HEK293 (cell line): ENCODE results near the gene DBN1.

ENCODE experiments used
- EGR2 ChIP-seq: fragments of 450-650 bp; formaldehyde crosslinking; IDR thresholded peaks from 2 replicates; pipeline ENCODE4 v1.5.1; 2016; ENCODE audit warnings: low read depth, missing biosample characterization, missing genetic modification characterization
- FEZF1 ChIP-seq: fragments of 450-650 bp; formaldehyde crosslinking; IDR thresholded peaks from 2 replicates; pipeline ENCODE4 v1.5.1; 2016; ENCODE audit warnings: missing biosample characterization, missing genetic modification characterization
- IKZF3 ChIP-seq: fragments of 450-650 bp; IDR thresholded peaks from 2 replicates; pipeline ENCODE4 v1.5.0; 2018; ENCODE audit warnings: missing biosample characterization, mild to moderate bottlenecking, missing genetic modification characterization, moderate library complexity
- MYNN ChIP-seq: fragments of 450-650 bp; formaldehyde crosslinking; IDR thresholded peaks from 2 replicates; pipeline ENCODE4 v1.5.1; 2016; ENCODE audit warnings: missing biosample characterization, missing genetic modification characterization, borderline replicate concordance
- OSR2 ChIP-seq: fragments of 450-650 bp; formaldehyde crosslinking; IDR thresholded peaks from 2 replicates; pipeline ENCODE4 v1.5.1; 2016; ENCODE audit warnings: missing biosample characterization, missing genetic modification characterization
- PRDM1 ChIP-seq: fragments of 450-650 bp; formaldehyde crosslinking; IDR thresholded peaks from 2 replicates; pipeline ENCODE4; 2016; ENCODE audit warnings: missing biosample characterization, missing genetic modification characterization
- REPIN1 ChIP-seq: fragments of 450-650 bp; formaldehyde crosslinking; IDR thresholded peaks from 2 replicates; pipeline ENCODE4 v1.5.1; 2017; ENCODE audit warnings: missing biosample characterization, missing genetic modification characterization, low read depth
- SALL2 ChIP-seq: fragments of 450-650 bp; formaldehyde crosslinking; IDR thresholded peaks from 2 replicates; pipeline ENCODE4 v1.5.0; 2017; ENCODE audit warnings: missing biosample characterization, mild to moderate bottlenecking, missing genetic modification characterization, borderline replicate concordance
- ZBTB20 ChIP-seq: fragments of 450-650 bp; formaldehyde crosslinking; IDR thresholded peaks from 2 replicates; pipeline ENCODE4 v1.5.1; 2016; ENCODE audit warnings: missing biosample characterization, missing genetic modification characterization
- ZFHX2 ChIP-seq: fragments of 450-650 bp; formaldehyde crosslinking; conservative IDR thresholded peaks from 2 replicates; pipeline ENCODE4 v1.5.1; 2016; ENCODE audit warnings: missing biosample characterization, missing genetic modification characterization
- ZFP41 ChIP-seq: fragments of 450-650 bp; formaldehyde crosslinking; IDR thresholded peaks from 2 replicates; pipeline ENCODE4 v1.5.1; 2016; ENCODE audit warnings: missing biosample characterization, missing genetic modification characterization, borderline replicate concordance
- ZNF132 ChIP-seq: fragments of 450-650 bp; formaldehyde crosslinking; IDR thresholded peaks from 2 replicates; pipeline ENCODE4 v1.5.1; 2017; ENCODE audit warnings: missing biosample characterization, missing genetic modification characterization, borderline replicate concordance
- ZNF174 ChIP-seq: fragments of 450-650 bp; formaldehyde crosslinking; IDR thresholded peaks from 2 replicates; pipeline ENCODE4 v1.5.0; 2017; ENCODE audit warnings: missing biosample characterization, mild to moderate bottlenecking, missing genetic modification characterization
- ZNF184 ChIP-seq: fragments of 450-650 bp; IDR thresholded peaks from 2 replicates; pipeline ENCODE4 v1.5.1; 2018; ENCODE audit warnings: missing biosample characterization, mild to moderate bottlenecking, missing genetic modification characterization
- ZNF223 ChIP-seq: fragments of 450-650 bp; formaldehyde crosslinking; IDR thresholded peaks from 2 replicates; pipeline ENCODE4 v1.5.1; 2016; ENCODE audit warnings: missing biosample characterization, missing genetic modification characterization
- ZNF335 ChIP-seq: fragments of 450-650 bp; formaldehyde crosslinking; conservative IDR thresholded peaks from 2 replicates; pipeline ENCODE4 v1.5.1; 2016; ENCODE audit warnings: missing biosample characterization, missing genetic modification characterization
- ZNF48 ChIP-seq: fragments of 450-650 bp; formaldehyde crosslinking; IDR thresholded peaks from 2 replicates; pipeline ENCODE4 v1.5.1; 2016; ENCODE audit warnings: missing biosample characterization, missing genetic modification characterization
- ZNF747 ChIP-seq: fragments of 450-650 bp; formaldehyde crosslinking; IDR thresholded peaks from 2 replicates; pipeline ENCODE4 v1.5.1; 2016; ENCODE audit warnings: missing biosample characterization, missing genetic modification characterization
- ZNF792 ChIP-seq: fragments of 450-650 bp; formaldehyde crosslinking; IDR thresholded peaks from 2 replicates; pipeline ENCODE4 v1.5.1; 2016; ENCODE audit warnings: missing biosample characterization, missing genetic modification characterization
- ZXDB ChIP-seq: fragments of 450-650 bp; formaldehyde crosslinking; IDR thresholded peaks from 2 replicates; pipeline ENCODE4 v1.5.1; 2016; ENCODE audit warnings: missing biosample characterization, missing genetic modification characterization
- TF ChIP-seq, protein P1 (sequence below): fragments of 450-650 bp; formaldehyde crosslinking; IDR thresholded peaks from 2 replicates; pipeline ENCODE4 v1.5.1; 2016; ENCODE audit warnings: missing biosample characterization, missing genetic modification characterization
- TF ChIP-seq, protein P2 (sequence below): fragments of 450-650 bp; formaldehyde crosslinking; IDR thresholded peaks from 2 replicates; pipeline ENCODE4 v1.5.1; 2016; ENCODE audit warnings: missing biosample characterization, missing genetic modification characterization
- TF ChIP-seq, protein P3 (sequence below): fragments of 450-650 bp; formaldehyde crosslinking; IDR thresholded peaks from 2 replicates; pipeline ENCODE4 v1.5.1; 2017; ENCODE audit warnings: missing biosample characterization, missing genetic modification characterization
- TF ChIP-seq, protein P4 (sequence below): fragments of 450-650 bp; formaldehyde crosslinking; IDR thresholded peaks from 2 replicates; pipeline ENCODE4 v1.5.1; 2016; ENCODE audit warnings: missing biosample characterization, missing genetic modification characterization, borderline replicate concordance
- TF ChIP-seq, protein P5 (sequence below): fragments of 450-650 bp; formaldehyde crosslinking; IDR thresholded peaks from 2 replicates; pipeline ENCODE4 v1.5.1; 2016; ENCODE audit warnings: missing biosample characterization, missing genetic modification characterization
- TF ChIP-seq, protein P6 (sequence below): fragments of 450-650 bp; formaldehyde crosslinking; IDR thresholded peaks from 2 replicates; pipeline ENCODE4 v1.5.1; 2016; ENCODE audit warnings: missing biosample characterization, missing genetic modification characterization

The DBN1 gene

DNA sequence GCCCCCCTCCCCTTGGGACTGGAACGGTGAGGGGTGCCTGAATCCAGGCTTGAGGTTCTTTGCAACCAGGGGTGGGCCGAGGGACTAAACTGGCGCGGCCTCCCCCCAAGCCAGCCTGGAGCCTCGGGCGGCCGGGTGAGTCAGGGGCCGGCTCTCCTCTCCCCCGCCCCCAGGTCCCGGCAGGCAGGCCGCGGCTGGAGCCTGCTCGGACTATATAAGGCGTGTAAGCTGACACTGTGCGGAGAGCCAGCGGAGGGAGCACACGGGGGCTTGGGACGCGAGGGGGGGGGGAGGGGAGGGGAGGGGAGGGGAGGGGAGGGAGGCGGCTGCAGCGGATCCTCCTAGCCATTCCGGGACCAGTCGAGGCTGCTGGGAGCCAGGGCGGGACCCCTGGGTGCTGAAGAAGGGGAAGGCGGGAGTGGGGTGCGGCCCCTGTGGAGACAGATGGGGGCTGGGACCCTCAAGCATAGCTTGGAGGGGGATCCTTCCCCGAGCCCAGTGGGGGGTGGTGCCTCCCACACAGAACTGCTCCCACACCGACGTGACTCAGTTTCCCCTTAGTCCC lies 23.4 kb upstream of the DBN1 start (continued):
- TF ChIP-seq, protein P1, sequence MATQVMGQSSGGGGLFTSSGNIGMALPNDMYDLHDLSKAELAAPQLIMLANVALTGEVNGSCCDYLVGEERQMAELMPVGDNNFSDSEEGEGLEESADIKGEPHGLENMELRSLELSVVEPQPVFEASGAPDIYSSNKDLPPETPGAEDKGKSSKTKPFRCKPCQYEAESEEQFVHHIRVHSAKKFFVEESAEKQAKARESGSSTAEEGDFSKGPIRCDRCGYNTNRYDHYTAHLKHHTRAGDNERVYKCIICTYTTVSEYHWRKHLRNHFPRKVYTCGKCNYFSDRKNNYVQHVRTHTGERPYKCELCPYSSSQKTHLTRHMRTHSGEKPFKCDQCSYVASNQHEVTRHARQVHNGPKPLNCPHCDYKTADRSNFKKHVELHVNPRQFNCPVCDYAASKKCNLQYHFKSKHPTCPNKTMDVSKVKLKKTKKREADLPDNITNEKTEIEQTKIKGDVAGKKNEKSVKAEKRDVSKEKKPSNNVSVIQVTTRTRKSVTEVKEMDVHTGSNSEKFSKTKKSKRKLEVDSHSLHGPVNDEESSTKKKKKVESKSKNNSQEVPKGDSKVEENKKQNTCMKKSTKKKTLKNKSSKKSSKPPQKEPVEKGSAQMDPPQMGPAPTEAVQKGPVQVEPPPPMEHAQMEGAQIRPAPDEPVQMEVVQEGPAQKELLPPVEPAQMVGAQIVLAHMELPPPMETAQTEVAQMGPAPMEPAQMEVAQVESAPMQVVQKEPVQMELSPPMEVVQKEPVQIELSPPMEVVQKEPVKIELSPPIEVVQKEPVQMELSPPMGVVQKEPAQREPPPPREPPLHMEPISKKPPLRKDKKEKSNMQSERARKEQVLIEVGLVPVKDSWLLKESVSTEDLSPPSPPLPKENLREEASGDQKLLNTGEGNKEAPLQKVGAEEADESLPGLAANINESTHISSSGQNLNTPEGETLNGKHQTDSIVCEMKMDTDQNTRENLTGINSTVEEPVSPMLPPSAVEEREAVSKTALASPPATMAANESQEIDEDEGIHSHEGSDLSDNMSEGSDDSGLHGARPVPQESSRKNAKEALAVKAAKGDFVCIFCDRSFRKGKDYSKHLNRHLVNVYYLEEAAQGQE (tag by site-specific recombination): 0 out of 2 replicates have a peak, but pooled peaks have one; percentile 6
- TF ChIP-seq EGR2 (tag by site-specific recombination) (peak; percentile 39), ZNF132 (tag by site-specific recombination) (no peak), ZNF174 (tag by site-specific recombination) (no peak), FEZF1 (tag by site-specific recombination) (no peak), ZBTB20 (no peak), SALL2 (no peak), ZNF335 (peak; percentile 8; the same call in 1 of the 2 replicates), MYNN (tag by site-specific recombination) (no peak), PRDM1 (tag by site-specific recombination) (no peak), OSR2 (tag by site-specific recombination) (no peak), ZNF184 (tag by site-specific recombination) (no peak), ZNF747 (no peak), ZFP41 (no peak), REPIN1 (tag by site-specific recombination) (no peak), ZNF223 (tag by site-specific recombination) (no peak), ZNF48 (tag by site-specific recombination) (no peak), ZFHX2 (tag by site-specific recombination) (no peak), ZNF792 (tag by site-specific recombination) (no peak), ZXDB (tag by site-specific recombination) (no peak), IKZF3 (peak; percentile 44)
- TF ChIP-seq, protein P2, sequence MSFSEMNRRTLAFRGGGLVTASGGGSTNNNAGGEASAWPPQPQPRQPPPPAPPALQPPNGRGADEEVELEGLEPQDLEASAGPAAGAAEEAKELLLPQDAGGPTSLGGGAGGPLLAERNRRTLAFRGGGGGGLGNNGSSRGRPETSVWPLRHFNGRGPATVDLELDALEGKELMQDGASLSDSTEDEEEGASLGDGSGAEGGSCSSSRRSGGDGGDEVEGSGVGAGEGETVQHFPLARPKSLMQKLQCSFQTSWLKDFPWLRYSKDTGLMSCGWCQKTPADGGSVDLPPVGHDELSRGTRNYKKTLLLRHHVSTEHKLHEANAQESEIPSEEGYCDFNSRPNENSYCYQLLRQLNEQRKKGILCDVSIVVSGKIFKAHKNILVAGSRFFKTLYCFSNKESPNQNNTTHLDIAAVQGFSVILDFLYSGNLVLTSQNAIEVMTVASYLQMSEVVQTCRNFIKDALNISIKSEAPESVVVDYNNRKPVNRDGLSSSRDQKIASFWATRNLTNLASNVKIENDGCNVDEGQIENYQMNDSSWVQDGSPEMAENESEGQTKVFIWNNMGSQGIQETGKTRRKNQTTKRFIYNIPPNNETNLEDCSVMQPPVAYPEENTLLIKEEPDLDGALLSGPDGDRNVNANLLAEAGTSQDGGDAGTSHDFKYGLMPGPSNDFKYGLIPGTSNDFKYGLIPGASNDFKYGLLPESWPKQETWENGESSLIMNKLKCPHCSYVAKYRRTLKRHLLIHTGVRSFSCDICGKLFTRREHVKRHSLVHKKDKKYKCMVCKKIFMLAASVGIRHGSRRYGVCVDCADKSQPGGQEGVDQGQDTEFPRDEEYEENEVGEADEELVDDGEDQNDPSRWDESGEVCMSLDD (tag by site-specific recombination): peak; percentile 89
- TF ChIP-seq, protein P3, sequence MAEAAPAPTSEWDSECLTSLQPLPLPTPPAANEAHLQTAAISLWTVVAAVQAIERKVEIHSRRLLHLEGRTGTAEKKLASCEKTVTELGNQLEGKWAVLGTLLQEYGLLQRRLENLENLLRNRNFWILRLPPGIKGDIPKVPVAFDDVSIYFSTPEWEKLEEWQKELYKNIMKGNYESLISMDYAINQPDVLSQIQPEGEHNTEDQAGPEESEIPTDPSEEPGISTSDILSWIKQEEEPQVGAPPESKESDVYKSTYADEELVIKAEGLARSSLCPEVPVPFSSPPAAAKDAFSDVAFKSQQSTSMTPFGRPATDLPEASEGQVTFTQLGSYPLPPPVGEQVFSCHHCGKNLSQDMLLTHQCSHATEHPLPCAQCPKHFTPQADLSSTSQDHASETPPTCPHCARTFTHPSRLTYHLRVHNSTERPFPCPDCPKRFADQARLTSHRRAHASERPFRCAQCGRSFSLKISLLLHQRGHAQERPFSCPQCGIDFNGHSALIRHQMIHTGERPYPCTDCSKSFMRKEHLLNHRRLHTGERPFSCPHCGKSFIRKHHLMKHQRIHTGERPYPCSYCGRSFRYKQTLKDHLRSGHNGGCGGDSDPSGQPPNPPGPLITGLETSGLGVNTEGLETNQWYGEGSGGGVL (tag by site-specific recombination): peak; percentile 98
- TF ChIP-seq, protein P4, sequence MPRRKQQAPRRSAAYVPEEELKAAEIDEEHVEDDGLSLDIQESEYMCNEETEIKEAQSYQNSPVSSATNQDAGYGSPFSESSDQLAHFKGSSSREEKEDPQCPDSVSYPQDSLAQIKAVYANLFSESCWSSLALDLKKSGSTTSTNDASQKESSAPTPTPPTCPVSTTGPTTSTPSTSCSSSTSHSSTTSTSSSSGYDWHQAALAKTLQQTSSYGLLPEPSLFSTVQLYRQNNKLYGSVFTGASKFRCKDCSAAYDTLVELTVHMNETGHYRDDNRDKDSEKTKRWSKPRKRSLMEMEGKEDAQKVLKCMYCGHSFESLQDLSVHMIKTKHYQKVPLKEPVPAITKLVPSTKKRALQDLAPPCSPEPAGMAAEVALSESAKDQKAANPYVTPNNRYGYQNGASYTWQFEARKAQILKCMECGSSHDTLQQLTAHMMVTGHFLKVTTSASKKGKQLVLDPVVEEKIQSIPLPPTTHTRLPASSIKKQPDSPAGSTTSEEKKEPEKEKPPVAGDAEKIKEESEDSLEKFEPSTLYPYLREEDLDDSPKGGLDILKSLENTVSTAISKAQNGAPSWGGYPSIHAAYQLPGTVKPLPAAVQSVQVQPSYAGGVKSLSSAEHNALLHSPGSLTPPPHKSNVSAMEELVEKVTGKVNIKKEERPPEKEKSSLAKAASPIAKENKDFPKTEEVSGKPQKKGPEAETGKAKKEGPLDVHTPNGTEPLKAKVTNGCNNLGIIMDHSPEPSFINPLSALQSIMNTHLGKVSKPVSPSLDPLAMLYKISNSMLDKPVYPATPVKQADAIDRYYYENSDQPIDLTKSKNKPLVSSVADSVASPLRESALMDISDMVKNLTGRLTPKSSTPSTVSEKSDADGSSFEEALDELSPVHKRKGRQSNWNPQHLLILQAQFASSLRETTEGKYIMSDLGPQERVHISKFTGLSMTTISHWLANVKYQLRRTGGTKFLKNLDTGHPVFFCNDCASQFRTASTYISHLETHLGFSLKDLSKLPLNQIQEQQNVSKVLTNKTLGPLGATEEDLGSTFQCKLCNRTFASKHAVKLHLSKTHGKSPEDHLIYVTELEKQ (tag by site-specific recombination): no peak
- TF ChIP-seq, protein P5, sequence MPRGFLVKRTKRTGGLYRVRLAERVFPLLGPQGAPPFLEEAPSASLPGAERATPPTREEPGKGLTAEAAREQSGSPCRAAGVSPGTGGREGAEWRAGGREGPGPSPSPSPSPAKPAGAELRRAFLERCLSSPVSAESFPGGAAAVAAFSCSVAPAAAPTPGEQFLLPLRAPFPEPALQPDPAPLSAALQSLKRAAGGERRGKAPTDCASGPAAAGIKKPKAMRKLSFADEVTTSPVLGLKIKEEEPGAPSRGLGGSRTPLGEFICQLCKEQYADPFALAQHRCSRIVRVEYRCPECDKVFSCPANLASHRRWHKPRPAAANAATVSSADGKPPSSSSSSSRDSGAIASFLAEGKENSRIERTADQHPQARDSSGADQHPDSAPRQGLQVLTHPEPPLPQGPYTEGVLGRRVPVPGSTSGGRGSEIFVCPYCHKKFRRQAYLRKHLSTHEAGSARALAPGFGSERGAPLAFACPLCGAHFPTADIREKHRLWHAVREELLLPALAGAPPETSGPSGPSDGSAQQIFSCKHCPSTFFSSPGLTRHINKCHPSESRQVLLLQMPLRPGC (tag by site-specific recombination): no peak
- TF ChIP-seq, protein P6, sequence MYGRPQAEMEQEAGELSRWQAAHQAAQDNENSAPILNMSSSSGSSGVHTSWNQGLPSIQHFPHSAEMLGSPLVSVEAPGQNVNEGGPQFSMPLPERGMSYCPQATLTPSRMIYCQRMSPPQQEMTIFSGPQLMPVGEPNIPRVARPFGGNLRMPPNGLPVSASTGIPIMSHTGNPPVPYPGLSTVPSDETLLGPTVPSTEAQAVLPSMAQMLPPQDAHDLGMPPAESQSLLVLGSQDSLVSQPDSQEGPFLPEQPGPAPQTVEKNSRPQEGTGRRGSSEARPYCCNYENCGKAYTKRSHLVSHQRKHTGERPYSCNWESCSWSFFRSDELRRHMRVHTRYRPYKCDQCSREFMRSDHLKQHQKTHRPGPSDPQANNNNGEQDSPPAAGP (tag by site-specific recombination): peak; percentile 55; the same call in 1 of the 2 replicates
